NCI-H2196 treated with DMSO at 0.1 percent for 48 hours (cell line): ENCODE data around the gene GINS1.

Source experiments
- DNase-seq: peaks from one replicate; lab custom pipeline; 2025; ENCODE audit not compliant: unreplicated experiment; lab: John Stamatoyannopoulos, UW

Gene GINS1

GRCh38 chr20:25453035-25453810 is 45.8 kb downstream of the GINS1 start:
- peak; percentile 2 for DNase-seq

DNA sequence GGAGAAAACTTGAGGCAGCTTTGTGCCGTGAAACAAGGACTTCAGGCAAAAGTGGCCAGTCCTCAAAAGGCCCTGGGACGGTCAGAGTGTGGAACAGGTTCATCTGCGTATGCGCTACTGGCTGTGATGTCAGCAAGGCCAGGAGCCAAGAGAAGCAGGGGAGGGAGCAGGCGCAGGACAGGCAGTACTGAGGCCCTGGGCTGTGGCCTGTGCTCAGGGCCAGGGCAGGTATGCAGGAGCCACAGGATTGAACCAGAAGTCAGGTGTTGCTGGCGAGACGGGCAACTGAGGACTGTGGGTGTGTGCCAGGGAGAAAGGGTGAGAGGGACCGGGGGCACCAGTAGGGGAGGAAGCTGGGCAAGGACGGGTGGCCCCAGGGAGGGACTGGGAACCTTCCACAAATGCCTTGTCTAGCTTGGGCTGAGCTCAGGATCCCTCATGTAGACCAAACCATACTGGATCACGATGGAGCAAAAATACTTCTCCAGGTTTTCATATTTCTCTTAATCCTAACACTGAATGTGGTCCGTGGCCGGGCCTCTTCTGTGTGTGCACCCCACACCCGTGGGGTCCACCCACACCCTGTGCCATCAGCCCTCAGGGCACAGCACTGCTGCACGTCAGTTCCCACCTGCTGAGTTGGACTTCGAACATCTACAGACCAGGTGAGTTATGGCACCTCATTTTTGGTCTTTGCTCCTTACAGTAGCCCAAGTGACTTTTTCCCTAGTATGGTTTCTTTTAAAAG is 46.9 kb downstream of the GINS1 start:
- no peak for DNase-seq

GRCh38 chr20:25457886-25458680 is 50.6 kb downstream of the GINS1 start:
- no peak for DNase-seq

- no peak for DNase-seq
These were observed 51.8 kb downstream of the GINS1 start for GRCh38 chr20:25459111-25459830.

DNA sequence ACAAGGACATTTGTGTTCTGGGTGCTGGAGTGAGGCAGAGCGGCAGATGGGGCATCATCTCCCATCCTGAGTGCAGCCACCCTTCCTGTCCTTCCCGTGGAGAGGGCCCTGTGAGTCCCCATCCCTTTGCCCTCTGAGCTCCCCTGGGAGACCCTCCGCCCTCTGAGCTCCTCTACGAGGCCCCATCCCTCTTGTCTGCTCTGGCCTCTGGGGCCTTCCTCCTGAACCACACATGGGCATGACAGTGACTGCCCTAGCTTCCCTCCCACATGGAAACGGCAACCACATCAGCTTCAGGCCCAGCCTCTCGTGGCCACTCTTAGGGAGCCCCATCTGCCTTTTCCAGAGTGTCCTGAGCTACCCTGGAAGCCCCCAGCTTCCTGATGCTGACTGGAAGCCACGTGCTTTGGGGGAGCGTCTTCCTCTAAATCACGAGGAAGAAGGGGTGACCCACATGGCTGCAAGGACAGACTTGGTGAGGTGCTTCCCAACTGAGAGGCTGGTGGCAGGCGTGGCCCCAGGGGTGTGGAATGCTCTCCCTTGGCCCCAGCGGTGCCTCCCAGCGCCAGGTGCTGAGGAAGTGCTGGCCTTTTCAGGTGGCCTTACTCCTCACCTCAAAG is 52.6 kb downstream of the GINS1 start:
- no peak for DNase-seq

DNA sequence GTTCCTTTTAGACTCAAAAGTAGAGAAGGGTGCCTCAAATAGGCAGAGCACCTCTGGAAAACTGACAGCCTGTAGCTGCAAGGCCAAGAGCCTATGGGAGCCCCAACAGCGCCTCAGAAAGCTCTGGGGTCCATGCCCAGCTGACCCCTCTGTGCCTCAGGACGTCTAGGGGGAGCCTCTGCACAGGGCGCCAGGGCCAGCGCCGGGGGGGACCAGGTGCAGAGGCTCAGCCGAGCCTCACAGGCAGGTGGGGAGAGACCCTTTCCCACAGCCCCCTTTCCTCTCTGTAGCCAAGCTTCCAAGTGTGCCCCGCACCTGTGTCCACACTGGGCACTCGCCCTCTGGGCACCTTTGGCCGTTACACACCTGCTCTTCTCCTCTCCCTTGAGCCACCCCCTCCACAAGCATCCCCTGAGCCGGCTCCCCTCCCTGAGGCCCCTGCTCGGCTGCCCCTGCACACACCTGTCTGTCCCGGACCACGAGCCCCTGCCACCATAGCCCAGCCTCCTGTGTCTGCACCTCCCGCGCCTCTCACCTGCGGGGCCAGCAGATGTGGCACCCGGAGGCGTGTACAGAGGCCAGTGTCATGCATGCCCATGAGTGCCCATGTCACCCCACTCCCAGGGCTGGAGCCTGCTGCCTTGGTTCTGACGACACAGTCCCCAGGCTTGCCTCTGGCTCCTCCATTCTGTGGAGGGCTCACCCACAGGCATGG is 53.2 kb downstream of the GINS1 start:
- no peak for DNase-seq

DNA sequence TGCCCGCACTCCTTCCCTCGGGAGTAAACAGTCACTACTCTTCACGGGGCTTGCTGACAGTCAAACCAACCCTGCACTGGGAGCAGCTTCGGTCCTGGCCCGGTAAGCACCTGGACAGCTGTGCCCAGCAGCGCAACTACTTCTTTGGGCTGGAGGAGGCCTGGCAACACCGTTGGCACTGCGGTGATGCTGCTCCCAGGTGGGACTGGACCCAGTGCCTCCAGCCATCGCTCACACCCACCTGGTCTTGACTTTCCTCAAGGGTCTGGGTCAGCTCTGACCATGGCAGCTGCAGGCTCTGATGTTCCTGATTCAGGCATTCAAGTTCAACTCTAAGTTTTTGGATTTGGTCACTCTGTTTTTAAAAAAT is 53.8 kb downstream of the GINS1 start:
- DNase-seq = no peak

DNA sequence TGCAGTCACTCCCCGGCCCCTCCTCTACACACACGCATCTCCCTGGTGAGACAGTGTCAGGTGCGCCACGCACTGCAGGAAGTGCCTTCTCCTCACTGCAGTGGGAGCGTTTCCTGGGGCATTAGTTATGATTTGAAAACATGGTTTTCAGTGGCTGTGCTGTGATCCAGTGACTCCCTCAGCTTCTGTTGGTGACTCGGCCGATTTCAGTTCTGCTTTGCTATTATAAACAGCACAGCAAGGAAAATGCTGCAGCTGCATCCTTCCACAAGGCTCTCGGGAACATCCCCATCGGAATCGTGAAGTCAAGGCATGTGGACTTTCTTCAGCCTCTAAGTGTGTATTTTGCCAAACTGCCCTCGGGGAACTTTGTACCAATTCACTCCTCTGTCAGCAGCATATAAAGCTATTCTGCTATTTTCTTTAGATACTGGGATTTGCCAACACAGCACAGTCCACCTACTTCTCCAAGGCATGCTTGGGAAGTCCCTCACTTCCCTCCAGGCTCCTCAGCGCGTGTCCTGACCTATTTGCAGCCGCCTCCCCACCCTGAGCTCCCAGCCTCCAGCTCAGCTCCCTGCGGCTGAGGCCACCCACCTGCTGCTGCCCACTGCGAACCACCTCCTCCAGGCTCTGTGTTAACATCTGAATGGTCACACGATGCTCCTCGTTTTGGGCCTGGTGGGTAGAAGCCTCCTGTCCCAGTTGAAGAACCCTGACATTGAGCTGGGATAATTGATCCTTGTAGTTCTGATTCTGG is 54.5 kb downstream of the GINS1 start:
- no peak for DNase-seq

- no peak for DNase-seq
These were observed 57.2 kb downstream of the GINS1 start for GRCh38 chr20:25464501-25465242.

DNA sequence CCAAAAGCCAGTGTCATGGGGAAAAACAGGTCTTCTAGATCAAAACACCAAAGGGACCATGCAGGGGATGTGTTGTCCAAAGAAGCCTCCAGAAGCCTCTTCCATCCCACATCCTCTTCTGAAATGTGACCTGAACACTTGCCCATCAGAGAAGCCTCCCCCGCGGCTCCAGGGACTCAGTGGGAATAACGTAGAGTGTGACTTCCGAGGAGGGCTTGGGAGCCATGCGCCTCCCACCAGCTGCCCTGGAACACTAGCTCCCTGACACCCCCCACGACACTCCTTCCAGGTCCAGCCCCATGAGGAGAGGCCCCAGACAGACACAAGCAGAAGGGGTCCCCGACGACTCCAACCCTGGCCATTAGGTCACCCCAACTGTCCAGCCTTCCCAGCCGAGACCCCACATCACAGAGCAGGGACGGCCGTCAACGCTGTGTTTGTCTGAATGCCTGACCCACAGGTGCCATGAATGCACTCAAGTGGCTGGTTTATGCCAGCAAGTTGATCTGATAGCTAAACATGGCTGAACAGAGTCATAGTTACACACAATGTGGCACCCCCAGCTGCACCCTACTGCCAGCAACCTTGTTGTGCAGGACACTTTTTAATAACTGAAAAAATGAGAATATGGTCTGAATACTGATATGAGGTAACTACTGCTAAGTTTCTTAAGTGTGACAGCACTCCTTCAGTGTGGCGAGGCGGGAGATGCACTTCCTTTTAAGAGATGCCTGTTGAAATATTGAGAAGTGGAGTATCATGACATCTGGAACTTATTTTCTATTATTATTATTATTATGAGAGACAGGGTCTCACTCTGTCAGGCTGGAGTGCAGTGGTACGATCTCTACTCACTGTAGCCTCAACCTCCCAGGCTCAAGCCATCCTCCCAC is 58.0 kb downstream of the GINS1 start:
- no peak for DNase-seq

- no peak for DNase-seq
These were observed 59.4 kb downstream of the GINS1 start for GRCh38 chr20:25466846-25467245.

- no peak for DNase-seq
These were observed 60.0 kb downstream of the GINS1 start for GRCh38 chr20:25467441-25467840.

- no peak for DNase-seq
These were observed 60.9 kb downstream of the GINS1 start for GRCh38 chr20:25468126-25469075.

DNA sequence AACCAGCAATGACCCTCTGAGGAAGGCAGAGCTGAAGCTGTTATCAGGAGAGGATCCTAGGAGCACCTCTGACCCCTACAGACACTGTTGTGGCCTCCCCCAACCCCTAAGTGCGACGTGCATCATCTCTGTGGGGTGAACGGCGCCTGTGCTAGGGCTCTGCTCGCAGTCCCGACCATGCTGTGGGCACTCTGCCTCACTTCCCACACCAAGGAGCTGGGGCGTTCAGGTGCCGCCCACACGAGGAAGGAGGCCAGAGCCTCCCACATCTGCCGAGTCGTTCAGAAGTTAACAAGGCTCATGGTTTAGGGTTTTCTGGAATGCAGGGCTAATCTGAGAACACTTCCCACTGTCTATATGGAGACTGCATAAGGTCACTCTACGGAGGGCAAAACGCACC is 62.1 kb downstream of the GINS1 start:
- no peak for DNase-seq

GRCh38 chr20:25470045-25470444 is 62.6 kb downstream of the GINS1 start:
- no peak for DNase-seq

DNA sequence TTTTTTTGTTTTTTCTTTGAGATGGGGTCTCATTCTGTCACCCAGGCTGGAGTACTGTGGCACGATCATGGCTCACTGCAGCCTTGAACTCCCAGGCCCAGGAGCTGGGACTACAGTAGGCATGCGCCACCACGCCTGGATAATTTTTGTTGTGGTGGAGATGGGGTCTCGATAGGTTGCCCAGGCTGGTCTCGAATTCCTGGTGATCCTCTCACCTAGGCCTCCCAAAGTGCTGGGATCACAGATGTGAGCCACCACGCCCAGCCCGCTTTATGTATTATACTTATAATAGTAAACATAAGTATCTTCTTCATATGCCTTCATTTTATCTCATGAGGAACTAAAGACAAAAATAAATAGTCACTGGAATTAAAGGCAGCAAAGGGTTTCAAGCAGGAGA is 63.5 kb downstream of the GINS1 start:
- no peak for DNase-seq
